ENCODE data around the gene EIF4E1B. TPM values are rescaled to one million over a fixed set of nuclear protein-coding genes. Genes with fewer than 3 reads are reported as not detected.

EIF4E1B gene
- polyA plus RNA-seq, 2 of the 4 experiments (the other 2 are of a cell fraction): not detected

DNA sequence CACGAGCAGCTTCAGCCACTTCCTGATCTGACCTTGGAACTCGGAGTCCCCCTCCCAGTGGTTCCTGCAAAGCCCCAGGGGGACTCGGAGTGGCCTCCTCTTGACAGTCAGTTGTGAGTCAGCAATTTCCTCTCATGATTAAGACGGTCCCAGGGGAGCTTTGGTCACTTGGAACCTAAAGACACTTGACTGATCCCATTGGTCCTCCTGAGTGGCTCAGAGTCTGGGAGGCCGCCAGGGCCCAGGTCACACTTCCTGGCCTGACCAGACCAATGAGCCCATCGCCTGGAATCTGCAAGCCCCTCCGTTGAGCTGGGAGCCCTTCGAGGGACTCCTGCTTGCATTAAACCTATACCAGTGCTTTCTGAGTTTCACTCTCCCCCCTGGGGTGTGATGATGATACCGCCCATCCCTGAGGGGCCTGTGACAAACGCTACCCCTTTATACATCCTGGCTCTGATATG is 45.9 kb downstream of the EIF4E1B start:
- no peak for FAIRE-seq
- 52% methylated on average over 10 of the region's 10 CpGs for WGBS (ENCODE audit: missing lambda C conversion rate)
- Histone ChIP-seq H3K4me1 (peaks cover 17% of the 10 kb centered on the region), H3K4me2 (peak overlapping the region; percentile 20; the same call in 1 of the 3 replicates), H3K9me3 (no peaks in the 10 kb centered on the region), H3K27ac (peak overlapping the region; percentile 6 to 56; a peak in 3 of 6 replicates), H3K4me3 (no peak overlapping the region)
- POLR2A ChIA-PET: no interaction called here
- peak; percentile 8 to 24; a peak in 3 of 6 replicates for ATAC-seq
- peak; percentile 40 to 54 for DNase-seq (ENCODE audit: low read depth in 1 of 2, low spot score in 1 of 2)
- CTCF ChIA-PET: interaction anchor here (1.8 to 11.6 kb wide), 3 partner anchors 11 to 17 kb away, joined by 6 to 114 read pairs (median 7); no protein-coding TSS in a partner anchor
- peak; percentile 75 for TF ChIP-seq MAFK (IDR thresholded peaks at IDR 0.05; ENCODE audit: partially characterized antibody)
- no peak for TF ChIP-seq RFX5 (IDR thresholded peaks at IDR 0.05)

DNA sequence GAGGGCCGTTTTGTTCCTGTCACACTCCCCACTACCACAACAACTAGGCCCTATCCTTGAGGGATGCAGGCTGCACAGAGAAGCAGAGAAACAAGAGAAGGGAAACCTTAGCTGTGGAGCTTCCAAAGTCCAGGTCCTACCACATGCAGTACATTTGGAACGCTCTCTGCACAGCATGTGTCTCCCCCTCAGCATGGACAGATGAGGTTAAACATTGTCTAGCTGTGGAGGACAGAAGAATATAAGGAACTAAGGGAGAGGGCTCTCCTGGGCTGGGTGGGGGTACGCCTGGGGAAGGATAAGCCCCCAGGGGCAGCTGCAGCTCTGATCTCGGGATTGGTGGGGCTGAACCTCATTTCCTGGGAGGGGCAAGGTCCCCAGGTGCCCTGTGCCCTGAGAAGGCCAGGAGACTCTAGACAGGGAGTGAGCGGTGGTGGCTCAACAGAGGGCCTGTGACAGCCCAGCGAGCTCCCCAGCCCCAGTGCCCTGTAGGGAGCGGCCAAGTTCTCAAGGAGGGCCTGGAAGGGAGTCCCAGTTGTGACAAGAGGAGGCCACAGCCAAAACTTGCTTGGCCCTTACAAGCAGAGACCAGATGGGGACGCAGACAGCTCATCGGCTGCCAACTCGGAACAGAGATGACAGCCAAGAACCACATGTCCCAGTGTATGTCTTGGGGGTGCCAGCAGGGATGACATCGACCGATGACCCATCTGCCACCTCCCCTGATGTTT is 46.9 kb downstream of the EIF4E1B start:
- ChIA-PET POLR2A (no interaction called here), CTCF (interaction anchor here (0.6 to 11.6 kb wide), 6 partner anchors 10 to 265 kb away, joined by 3 to 114 read pairs (median 4); no protein-coding TSS in a partner anchor)
- TF ChIP-seq, protein P1, sequence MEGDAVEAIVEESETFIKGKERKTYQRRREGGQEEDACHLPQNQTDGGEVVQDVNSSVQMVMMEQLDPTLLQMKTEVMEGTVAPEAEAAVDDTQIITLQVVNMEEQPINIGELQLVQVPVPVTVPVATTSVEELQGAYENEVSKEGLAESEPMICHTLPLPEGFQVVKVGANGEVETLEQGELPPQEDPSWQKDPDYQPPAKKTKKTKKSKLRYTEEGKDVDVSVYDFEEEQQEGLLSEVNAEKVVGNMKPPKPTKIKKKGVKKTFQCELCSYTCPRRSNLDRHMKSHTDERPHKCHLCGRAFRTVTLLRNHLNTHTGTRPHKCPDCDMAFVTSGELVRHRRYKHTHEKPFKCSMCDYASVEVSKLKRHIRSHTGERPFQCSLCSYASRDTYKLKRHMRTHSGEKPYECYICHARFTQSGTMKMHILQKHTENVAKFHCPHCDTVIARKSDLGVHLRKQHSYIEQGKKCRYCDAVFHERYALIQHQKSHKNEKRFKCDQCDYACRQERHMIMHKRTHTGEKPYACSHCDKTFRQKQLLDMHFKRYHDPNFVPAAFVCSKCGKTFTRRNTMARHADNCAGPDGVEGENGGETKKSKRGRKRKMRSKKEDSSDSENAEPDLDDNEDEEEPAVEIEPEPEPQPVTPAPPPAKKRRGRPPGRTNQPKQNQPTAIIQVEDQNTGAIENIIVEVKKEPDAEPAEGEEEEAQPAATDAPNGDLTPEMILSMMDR (IDR thresholded peaks at IDR 0.05): no peak
- TF ChIP-seq RCOR1 (IDR thresholded peaks at IDR 0.05; ENCODE audit: low read depth, low read length) (no peak), HEYL (CRISPR knock-in tag; IDR thresholded peaks at IDR 0.05) (no peak), BHLHE40 (IDR thresholded peaks at IDR 0.05; ENCODE audit: low read depth, low read length) (no peak), MYC (IDR thresholded peaks at IDR 0.05; ENCODE audit: borderline replicate concordance, low read length) (no peak), NR3C1 (IDR thresholded peaks at IDR 0.05) (no peak), HOXB13 (CRISPR knock-in tag; IDR thresholded peaks at IDR 0.05; ENCODE audit: low read depth) (no peak)
- TF ChIP-seq, protein P2, sequence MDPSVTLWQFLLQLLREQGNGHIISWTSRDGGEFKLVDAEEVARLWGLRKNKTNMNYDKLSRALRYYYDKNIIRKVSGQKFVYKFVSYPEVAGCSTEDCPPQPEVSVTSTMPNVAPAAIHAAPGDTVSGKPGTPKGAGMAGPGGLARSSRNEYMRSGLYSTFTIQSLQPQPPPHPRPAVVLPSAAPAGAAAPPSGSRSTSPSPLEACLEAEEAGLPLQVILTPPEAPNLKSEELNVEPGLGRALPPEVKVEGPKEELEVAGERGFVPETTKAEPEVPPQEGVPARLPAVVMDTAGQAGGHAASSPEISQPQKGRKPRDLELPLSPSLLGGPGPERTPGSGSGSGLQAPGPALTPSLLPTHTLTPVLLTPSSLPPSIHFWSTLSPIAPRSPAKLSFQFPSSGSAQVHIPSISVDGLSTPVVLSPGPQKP (IDR thresholded peaks at IDR 0.05; ENCODE audit: low read depth, low read length): no peak
- 76% methylated on average over 12 of the region's 12 CpGs for WGBS (ENCODE audit: missing lambda C conversion rate)
- 0 out of 6 replicates have a peak, but pooled peaks of 1 of the 2 experiments have one; percentile 8 for ATAC-seq
- H3K4me3 ChIP-seq: no peak overlapping the region
- no peaks in the 10 kb centered on the region for H3K9me3 ChIP-seq
- H3K4me1 ChIP-seq: peaks cover 17% of the 10 kb centered on the region
- no peak overlapping the region for H3K4me2 ChIP-seq
- no peak for DNase-seq (ENCODE audit: low read depth in 1 of 2, low spot score in 1 of 2)
- H3K27ac ChIP-seq: peak overlapping the region in 1 of 2 experiments; percentile 56; a peak in 3 of 6 replicates
- no peak for FAIRE-seq

DNA sequence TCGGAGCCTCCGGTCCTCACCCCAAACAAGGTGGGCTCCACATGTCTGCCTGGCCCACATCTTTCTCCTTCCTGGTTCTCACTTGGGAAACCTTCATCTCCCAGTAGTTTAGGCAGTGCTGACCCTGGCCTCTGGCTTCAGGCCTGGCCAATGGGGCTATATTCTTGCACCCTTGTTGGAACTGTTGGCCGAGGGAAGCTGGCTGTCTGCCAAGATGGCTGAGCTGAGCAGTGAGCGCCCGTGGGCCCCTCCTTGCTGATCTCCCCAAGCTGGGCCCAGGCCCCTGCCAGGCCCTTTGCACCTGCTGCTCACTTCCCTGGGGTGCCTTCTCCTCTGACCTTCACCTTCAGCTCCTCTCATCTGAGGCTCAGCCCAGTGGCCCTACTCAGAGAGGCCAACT is 48.1 kb downstream of the EIF4E1B start:
- no peaks in the 10 kb centered on the region for H3K9me3 ChIP-seq
- DNase-seq (ENCODE audit: low read depth in 1 of 2, low spot score in 1 of 2) (no peak), FAIRE-seq (no peak), ATAC-seq (no peak)
- 86% methylated on average over 5 of the region's 5 CpGs for WGBS (ENCODE audit: missing lambda C conversion rate)
- no peak for TF ChIP-seq RAD21 (conservative IDR thresholded peaks at IDR 0.05 in 1 of 2, IDR thresholded peaks at IDR 0.05 in 1 of 2)
- ChIA-PET CTCF (interaction anchor here (0.8 kb wide), 2 partner anchors 10 to 21 kb away, joined by 3 to 4 read pairs; no protein-coding TSS in a partner anchor), POLR2A (no interaction called here)
- no peak overlapping the region for H3K27ac ChIP-seq
- H3K4me1 ChIP-seq: peaks cover 17% of the 10 kb centered on the region
- no peak overlapping the region for H3K4me2 ChIP-seq
- H3K4me3 ChIP-seq: no peak overlapping the region

DNA sequence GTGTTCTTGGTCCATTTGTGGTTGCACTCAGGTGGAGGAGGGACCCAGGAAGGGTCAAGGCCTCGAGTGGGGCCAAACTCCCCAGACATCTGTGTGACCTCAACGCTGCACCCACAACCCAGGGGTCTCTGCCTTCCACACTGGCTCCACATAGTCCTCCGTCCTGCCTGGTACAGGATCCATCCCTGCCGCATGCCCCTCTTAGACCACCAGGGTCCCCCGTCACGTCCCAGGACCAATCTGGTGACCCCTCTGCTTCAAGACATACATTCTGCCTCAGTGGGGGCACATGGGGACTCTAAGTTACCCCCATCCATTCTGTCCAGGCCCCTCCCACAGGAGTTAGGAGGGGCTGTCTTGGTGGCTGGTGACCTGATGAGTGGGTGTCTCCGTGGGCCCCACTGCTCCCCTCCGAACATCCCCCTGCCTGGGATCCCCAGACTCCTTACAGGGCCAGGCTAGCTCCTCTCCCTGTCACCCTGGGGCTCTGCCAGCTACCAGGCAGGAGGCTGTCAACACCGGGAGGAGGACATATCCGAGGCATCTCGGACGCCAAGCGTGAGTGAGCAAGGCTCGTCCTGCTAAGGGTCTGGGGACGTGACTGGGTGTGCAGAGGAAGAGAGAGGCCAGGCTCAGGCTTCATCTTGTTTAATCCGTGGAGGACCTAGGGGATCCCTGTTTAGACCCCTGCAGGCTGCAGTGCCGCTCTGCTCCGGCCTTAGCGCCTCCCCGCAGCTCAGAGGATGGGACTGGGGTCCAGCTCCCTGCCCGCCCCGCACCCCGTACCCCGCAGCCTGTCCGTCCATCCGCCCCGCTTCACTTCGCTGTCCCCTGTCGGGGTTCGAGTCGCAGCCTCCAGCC is 49.1 kb downstream of the EIF4E1B start:
- no peak for TF ChIP-seq MYC (IDR thresholded peaks at IDR 0.05; ENCODE audit: borderline replicate concordance, low read length)
- TF ChIP-seq JUN (IDR thresholded peaks at IDR 0.05): no peak
- no peak for TF ChIP-seq CBX2 (IDR thresholded peaks at IDR 0.05; ENCODE audit: borderline replicate concordance, low read depth)
- H3K27ac ChIP-seq: no peak overlapping the region
- WGBS (ENCODE audit: missing lambda C conversion rate): 75% methylated on average over 25 of the region's 31 CpGs
- H3K4me1 ChIP-seq: peaks cover 17% of the 10 kb centered on the region
- ChIA-PET CTCF (interaction anchor here (2.8 to 6.4 kb wide), 2 partner anchors 20 kb away, joined by 8 to 53 read pairs; no protein-coding TSS in a partner anchor), POLR2A (no interaction called here)
- FAIRE-seq (no peak), ATAC-seq (no peak), DNase-seq (ENCODE audit: low read depth in 1 of 2, low spot score in 1 of 2) (no peak)
- no peak overlapping the region for H3K4me2 ChIP-seq
- H3K9me3 ChIP-seq: 0 out of 3 replicates have a peak, but pooled peaks cover under 1% of the 10 kb centered on the region
- no peak overlapping the region for H3K4me3 ChIP-seq
